Measurements from ENCODE around the gene DCXR. TPM values are rescaled to one million over a fixed set of nuclear protein-coding genes. Genes with fewer than 3 reads are reported as not detected.

Gene DCXR
- total and polyA plus RNA-seq, 2 of the 13 experiments (the other 11 are each of a cell fraction or from before 2014, with no cell fraction given) = 287 to 311 TPM

- TF ChIP-seq ZBTB38 (CRISPR knock-in tag; IDR thresholded peaks at IDR 0.05) (peak; percentile 100), ZNF383 (CRISPR knock-in tag; IDR thresholded peaks at IDR 0.05; ENCODE audit: borderline replicate concordance) (no peak), ZFP90 (CRISPR knock-in tag; IDR thresholded peaks at IDR 0.05; ENCODE audit: borderline replicate concordance) (no peak), SRSF1 (optimal IDR thresholded peaks at IDR 0.05; ENCODE audit: low read depth, low read length) (no peak), NFYB (CRISPR knock-in tag; IDR thresholded peaks at IDR 0.05) (peak; percentile 45; the same call in 1 of the 2 replicates), SIX1 (CRISPR knock-in tag; IDR thresholded peaks at IDR 0.05; ENCODE audit: borderline replicate concordance) (0 out of 2 replicates have a peak, but pooled peaks have one; percentile 30), ZBTB26 (CRISPR knock-in tag; IDR thresholded peaks at IDR 0.05; ENCODE audit: borderline replicate concordance) (peak; percentile 76; the same call in 1 of the 2 replicates), EP300 (IDR thresholded peaks at IDR 0.05; ENCODE audit: low read depth in 2 of 2, low read length in 2 of 2) (peak; percentile 46 to 48; a peak in 1 of 4 replicates), EP300 (CRISPR knock-in tag; IDR thresholded peaks at IDR 0.05; ENCODE audit: borderline replicate concordance) (peak; percentile 50; the same call in 1 of the 2 replicates), HCFC1 (IDR thresholded peaks at IDR 0.05; ENCODE audit: low read depth, low read length) (peak; percentile 79), ZFP1 (CRISPR knock-in tag; IDR thresholded peaks at IDR 0.05) (peak; percentile 36; the same call in 1 of the 2 replicates), SPEN (CRISPR knock-in tag; IDR thresholded peaks at IDR 0.05; ENCODE audit: low read depth) (peak; percentile 100), NBN (conservative IDR thresholded peaks at IDR 0.05) (no peak), EED (CRISPR knock-in tag; IDR thresholded peaks at IDR 0.05) (peak; percentile 48; the same call in 1 of the 2 replicates), GTF2F1 (IDR thresholded peaks at IDR 0.05; ENCODE audit: low read length) (no peak), PBX3 (CRISPR knock-in tag; IDR thresholded peaks at IDR 0.05; ENCODE audit: borderline replicate concordance) (no peak), GATAD2A (CRISPR knock-in tag; IDR thresholded peaks at IDR 0.05) (peak; percentile 76; the same call in 1 of the 2 replicates), ZNF780A (CRISPR knock-in tag; IDR thresholded peaks at IDR 0.05) (no peak), SNAI1 (CRISPR knock-in tag; IDR thresholded peaks at IDR 0.05; ENCODE audit: borderline replicate concordance) (no peak; the same call in 1 of the 2 replicates), ZNF616 (CRISPR knock-in tag; IDR thresholded peaks at IDR 0.05; ENCODE audit: low read depth) (peak; percentile 90), ZBTB8A (CRISPR knock-in tag; IDR thresholded peaks at IDR 0.05; ENCODE audit: borderline replicate concordance, low read depth) (no peak)
- TF ChIP-seq, protein P1, sequence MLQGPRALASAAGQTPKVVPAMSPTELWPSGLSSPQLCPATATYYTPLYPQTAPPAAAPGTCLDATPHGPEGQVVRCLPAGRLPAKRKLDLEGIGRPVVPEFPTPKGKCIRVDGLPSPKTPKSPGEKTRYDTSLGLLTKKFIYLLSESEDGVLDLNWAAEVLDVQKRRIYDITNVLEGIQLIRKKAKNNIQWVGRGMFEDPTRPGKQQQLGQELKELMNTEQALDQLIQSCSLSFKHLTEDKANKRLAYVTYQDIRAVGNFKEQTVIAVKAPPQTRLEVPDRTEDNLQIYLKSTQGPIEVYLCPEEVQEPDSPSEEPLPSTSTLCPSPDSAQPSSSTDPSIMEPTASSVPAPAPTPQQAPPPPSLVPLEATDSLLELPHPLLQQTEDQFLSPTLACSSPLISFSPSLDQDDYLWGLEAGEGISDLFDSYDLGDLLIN (CRISPR knock-in tag; IDR thresholded peaks at IDR 0.05; ENCODE audit: borderline replicate concordance) = no peak
- TF ChIP-seq, protein P2, sequence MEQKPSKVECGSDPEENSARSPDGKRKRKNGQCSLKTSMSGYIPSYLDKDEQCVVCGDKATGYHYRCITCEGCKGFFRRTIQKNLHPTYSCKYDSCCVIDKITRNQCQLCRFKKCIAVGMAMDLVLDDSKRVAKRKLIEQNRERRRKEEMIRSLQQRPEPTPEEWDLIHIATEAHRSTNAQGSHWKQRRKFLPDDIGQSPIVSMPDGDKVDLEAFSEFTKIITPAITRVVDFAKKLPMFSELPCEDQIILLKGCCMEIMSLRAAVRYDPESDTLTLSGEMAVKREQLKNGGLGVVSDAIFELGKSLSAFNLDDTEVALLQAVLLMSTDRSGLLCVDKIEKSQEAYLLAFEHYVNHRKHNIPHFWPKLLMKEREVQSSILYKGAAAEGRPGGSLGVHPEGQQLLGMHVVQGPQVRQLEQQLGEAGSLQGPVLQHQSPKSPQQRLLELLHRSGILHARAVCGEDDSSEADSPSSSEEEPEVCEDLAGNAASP (CRISPR knock-in tag; IDR thresholded peaks at IDR 0.05; ENCODE audit: borderline replicate concordance) = peak; percentile 87
Measured at GRCh38 chr17:82065638-82066303, 28.3 kb upstream of the DCXR start, which contains the start of gene DUS1L (continued).
